ENCODE results near the gene WIPF1.

The WIPF1 gene

GRCh38 chr2:174597345-174598047 lies at the start of gene WIPF1:
WIPF1 (minus strand) TSS chr2:174597804; CDS start chr2:174585573, 12,231 bp downstream.
- ChIA-PET CTCF (interaction anchor here (0.5 to 0.9 kb wide), 3 partner anchors 125 to 1148 kb away, joined by 3 read pairs; no protein-coding TSS in a partner anchor), POLR2A (ENCODE audit: low non-redundant PET) (no interaction called here)
- H3K27ac ChIP-seq: no peak within 1 kb of the TSS
- TF ChIP-seq CTCF (conservative IDR thresholded peaks at IDR 0.05; ENCODE audit: low read depth): no peak
- DNase-seq (ENCODE audit: low spot score): no peak

GRCh38 chr2:174645296-174645695 lies 47.7 kb upstream of the WIPF1 start:
- ChIA-PET CTCF (no interaction called here), POLR2A (ENCODE audit: low non-redundant PET) (no interaction called here)
- TF ChIP-seq CTCF (conservative IDR thresholded peaks at IDR 0.05; ENCODE audit: low read depth): no peak
- DNase-seq (ENCODE audit: low spot score): no peak
- H3K27ac ChIP-seq: no peak overlapping the region

- ChIA-PET CTCF (no interaction called here), POLR2A (ENCODE audit: low non-redundant PET) (no interaction called here)
- no peak for TF ChIP-seq CTCF (conservative IDR thresholded peaks at IDR 0.05; ENCODE audit: low read depth)
- no peak overlapping the region for H3K27ac ChIP-seq
- DNase-seq (ENCODE audit: low spot score): no peak
Measured at GRCh38 chr2:174644406-174644805, 46.8 kb upstream of the WIPF1 start.

GRCh38 chr2:174643356-174643755 lies 45.8 kb upstream of the WIPF1 start:
- ChIA-PET POLR2A (ENCODE audit: low non-redundant PET) (no interaction called here), CTCF (no interaction called here)
- no peak for DNase-seq (ENCODE audit: low spot score)

GRCh38 chr2:174641168-174641567 lies 43.6 kb upstream of the WIPF1 start:
- no peak for TF ChIP-seq CTCF (conservative IDR thresholded peaks at IDR 0.05; ENCODE audit: low read depth)
- H3K27ac ChIP-seq: no peak overlapping the region
- POLR2A ChIA-PET (ENCODE audit: low non-redundant PET): no interaction called here
- CTCF ChIA-PET: no interaction called here
- no peak for DNase-seq (ENCODE audit: low spot score)

More at GRCh38 chr2:174643356-174643755, 45.8 kb upstream of the WIPF1 start:
- H3K27ac ChIP-seq: no peak overlapping the region
- TF ChIP-seq CTCF (conservative IDR thresholded peaks at IDR 0.05; ENCODE audit: low read depth): no peak

GRCh38 chr2:174636987-174637386 lies 39.4 kb upstream of the WIPF1 start:
- ChIA-PET CTCF (no interaction called here), POLR2A (ENCODE audit: low non-redundant PET) (no interaction called here)
- H3K27ac ChIP-seq: no peak overlapping the region
- no peak for TF ChIP-seq CTCF (conservative IDR thresholded peaks at IDR 0.05; ENCODE audit: low read depth)
- DNase-seq (ENCODE audit: low spot score): no peak
